Sigmoid colon (tissue), 7 donors: Measurements from ENCODE around the gene VCP. TPM values are rescaled to one million over a fixed set of nuclear protein-coding genes. Genes with fewer than 3 reads are reported as not detected.

Source experiments
- DNase-seq: peaks from one replicate; pipeline ENCODE4 v3.0.0-alpha.2; 2019
- H3K27ac ChIP-seq, 4 donors: fragments of 200-600 bp; sonication (generic); one replicate each; pipeline ENCODE4 v1.5.1; 2016 to 2019; ENCODE audit warnings: mild to moderate bottlenecking in 1 of 4
- H3K27me3 ChIP-seq, 3 donors: fragments of 200-600 bp; sonication (generic); one replicate each; pipeline ENCODE4 v1.5.1; 2019; ENCODE audit warnings: mild to moderate bottlenecking in 1 of 3
- H3K36me3 ChIP-seq, 4 donors: fragments of 200-600 bp; sonication (generic); one replicate each; pipeline ENCODE4 v1.5.1; 2016 to 2019
- H3K4me1 ChIP-seq, 4 donors: fragments of 200-600 bp; sonication (generic); one replicate each; pipeline ENCODE4 v1.5.1; 2017 to 2019
- H3K4me3 ChIP-seq, 4 donors: fragments of 200-600 bp; sonication (generic); one replicate each; pipeline ENCODE4 v1.5.1; 2017 to 2019; ENCODE audit warnings: mild to moderate bottlenecking in 2 of 4, moderate library complexity in 1 of 4
- H3K9me3 ChIP-seq, 4 donors: fragments of 200-600 bp in 3 of 4; sonication (generic) in 3 of 4; one replicate each; pipeline versions ENCODE4 v1.5.1 to v1.6.1; 2013 to 2019
- EP300 ChIP-seq, 4 donors: sonication (generic); formaldehyde crosslinking; IDR thresholded peaks; one replicate each; pipeline ENCODE4 v1.6.1; 2017; ENCODE audit warnings: antibody characterized with exemption in 4 of 4
- POLR2A ChIP-seq, 2 donors: fragments of 450-650 bp; IDR thresholded peaks; one replicate each; pipeline ENCODE4 v1.6.1; 2016; ENCODE audit warnings: antibody characterized with exemption in 2 of 2, mild to moderate bottlenecking in 2 of 2, moderate library complexity in 2 of 2
- POLR2AphosphoS5 ChIP-seq, 4 donors: sonication (generic); formaldehyde crosslinking; IDR thresholded peaks; one replicate each; pipeline ENCODE4 v1.6.1; 2017; ENCODE audit warnings: antibody characterized with exemption in 4 of 4
- WGBS, 2 donors: extraction: QIAGEN DNeasy Blood & Tissue Kit; methylation state at CpG; one replicate each; pipeline ENCODE4 v1.1.7; 2013; 5-methylcytosine and 5-hydroxymethylcytosine counted together
- intact Hi-C: fragments of 100-400 bp; cut with DNase I; formaldehyde crosslinking; loops from one replicate; pipeline ENCODE4 v1.15.1; 2023
- polyA plus RNA-seq, 3 donors: library from polyadenylated mRNA; stranded (reverse); fragments of 200-250 nt; gene quantifications; one replicate each; pipeline ENCODE4 v1.2.3, GENCODE V29; 2013
- total RNA-seq, 4 donors: library from RNA; depleted of rRNA; stranded (reverse); fragments of >200 nt; gene quantifications; one replicate each; pipeline ENCODE4 v1.1.0, GENCODE V29; 2016
- TF ChIP-seq, protein P1 (sequence below), 4 experiments: fragments of 450-650 bp in 3 of 4; fragments of 200-600 bp in 1 of 4; IDR thresholded peaks; one replicate each; pipeline ENCODE4 v1.5.1; 2016 to 2019; ENCODE audit warnings: antibody characterized with exemption in 4 of 4, mild to moderate bottlenecking in 3 of 4, moderate library complexity in 2 of 4
- donor health status: healthy with polysubstance abuse.
- donor health status: Bipolar disorder and iron deficiency.
- donor health status: healthy.

Gene VCP
- total and polyA plus RNA-seq, 7 donors, result 50.5 to 129 (median 108) TPM

GRCh38 chr9:35056571-35057270, 15.7 kb downstream of the VCP start:
- intact Hi-C loops, result no loop called here
- DNase-seq, result no peak
- H3K36me3 ChIP-seq, result peaks cover 51 to 92% (median 62%) of the 10 kb centered on the region in 4 donors

GRCh38 chr9:35054871-35055644, 17.4 kb downstream of the VCP start:
- H3K27ac ChIP-seq, result no peak overlapping the region
- no peaks in the 10 kb centered on the region for H3K9me3 ChIP-seq
- H3K4me3 ChIP-seq, result no peak overlapping the region
- intact Hi-C loops, result no loop called here
- H3K27me3 ChIP-seq, result no peaks in the 10 kb centered on the region
- peaks cover 34 to 92% (median 46%) of the 10 kb centered on the region in 4 donors for H3K36me3 ChIP-seq
- peaks cover 0 to 8% (median 2%) of the 10 kb centered on the region in 4 donors for H3K4me1 ChIP-seq
- no peak for TF ChIP-seq EP300 (IDR thresholded peaks at IDR 0.05)
- TF ChIP-seq POLR2AphosphoS5 (IDR thresholded peaks at IDR 0.05), result no peak
- TF ChIP-seq, protein P1, sequence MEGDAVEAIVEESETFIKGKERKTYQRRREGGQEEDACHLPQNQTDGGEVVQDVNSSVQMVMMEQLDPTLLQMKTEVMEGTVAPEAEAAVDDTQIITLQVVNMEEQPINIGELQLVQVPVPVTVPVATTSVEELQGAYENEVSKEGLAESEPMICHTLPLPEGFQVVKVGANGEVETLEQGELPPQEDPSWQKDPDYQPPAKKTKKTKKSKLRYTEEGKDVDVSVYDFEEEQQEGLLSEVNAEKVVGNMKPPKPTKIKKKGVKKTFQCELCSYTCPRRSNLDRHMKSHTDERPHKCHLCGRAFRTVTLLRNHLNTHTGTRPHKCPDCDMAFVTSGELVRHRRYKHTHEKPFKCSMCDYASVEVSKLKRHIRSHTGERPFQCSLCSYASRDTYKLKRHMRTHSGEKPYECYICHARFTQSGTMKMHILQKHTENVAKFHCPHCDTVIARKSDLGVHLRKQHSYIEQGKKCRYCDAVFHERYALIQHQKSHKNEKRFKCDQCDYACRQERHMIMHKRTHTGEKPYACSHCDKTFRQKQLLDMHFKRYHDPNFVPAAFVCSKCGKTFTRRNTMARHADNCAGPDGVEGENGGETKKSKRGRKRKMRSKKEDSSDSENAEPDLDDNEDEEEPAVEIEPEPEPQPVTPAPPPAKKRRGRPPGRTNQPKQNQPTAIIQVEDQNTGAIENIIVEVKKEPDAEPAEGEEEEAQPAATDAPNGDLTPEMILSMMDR (IDR thresholded peaks at IDR 0.05), result no peak
- TF ChIP-seq POLR2A (IDR thresholded peaks at IDR 0.05), result no peak
- no peak for DNase-seq
- 95% methylated on average over 14 of the region's 14 CpGs for WGBS, 2 donors

More at GRCh38 chr9:35056571-35057270, 15.7 kb downstream of the VCP start:
- 89 to 93% methylated on average over 9 of the region's 9 CpGs for WGBS, 2 donors
- TF ChIP-seq POLR2A (IDR thresholded peaks at IDR 0.05) (no peak), EP300 (IDR thresholded peaks at IDR 0.05) (no peak), POLR2AphosphoS5 (IDR thresholded peaks at IDR 0.05) (no peak)
- TF ChIP-seq, protein P1 (IDR thresholded peaks at IDR 0.05), result no peak
- Histone ChIP-seq H3K27ac (no peak overlapping the region), H3K9me3 (no peaks in the 10 kb centered on the region), H3K27me3 (no peaks in the 10 kb centered on the region), H3K4me1 (no peaks in the 10 kb centered on the region), H3K4me3 (no peak overlapping the region)

DNA sequence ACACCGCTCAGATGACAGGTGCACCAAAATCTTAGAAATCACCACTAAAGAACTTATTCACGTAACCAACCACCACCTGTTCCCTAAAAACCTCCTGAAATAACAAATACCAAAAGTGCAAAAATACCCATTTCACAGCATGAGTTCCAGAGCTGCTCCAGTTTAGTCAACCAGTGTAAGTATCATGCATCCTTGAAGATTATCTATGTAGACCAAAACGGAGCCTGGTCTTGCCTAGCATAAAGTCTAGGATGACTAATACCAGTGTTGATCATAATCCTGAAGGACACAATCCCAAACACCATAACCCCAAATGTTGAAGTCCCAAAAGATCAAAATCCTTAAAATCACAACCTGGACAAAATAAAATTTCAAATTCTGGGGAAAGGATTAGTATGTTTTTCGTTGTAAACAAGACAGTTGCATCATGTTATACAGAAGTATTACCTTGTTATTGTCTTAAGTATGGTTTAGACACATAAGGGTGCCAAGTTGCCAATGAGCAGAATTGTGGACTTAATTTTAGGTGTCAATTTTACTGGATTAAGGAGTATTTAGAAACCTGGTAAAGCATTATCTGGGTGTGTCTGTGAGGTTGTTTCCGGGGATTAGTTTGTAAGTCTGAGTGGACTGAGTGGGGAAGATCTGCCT, 18.1 kb downstream of the VCP start:
- Histone ChIP-seq H3K27me3 (no peaks in the 10 kb centered on the region), H3K4me1 (peaks cover 0 to 8% (median 2%) of the 10 kb centered on the region in 4 donors), H3K9me3 (no peaks in the 10 kb centered on the region), H3K36me3 (peaks cover 26 to 91% (median 39%) of the 10 kb centered on the region in 4 donors), H3K4me3 (no peak overlapping the region), H3K27ac (no peak overlapping the region)
- DNase-seq, result no peak
- TF ChIP-seq POLR2AphosphoS5 (IDR thresholded peaks at IDR 0.05), result no peak
- TF ChIP-seq POLR2A (IDR thresholded peaks at IDR 0.05), result no peak
- TF ChIP-seq EP300 (IDR thresholded peaks at IDR 0.05), result no peak
- TF ChIP-seq, protein P1 (IDR thresholded peaks at IDR 0.05), result no peak
- WGBS, 2 donors, result 57 to 89% methylated on average over 5 of the region's 5 CpGs
- intact Hi-C loops, result no loop called here

DNA sequence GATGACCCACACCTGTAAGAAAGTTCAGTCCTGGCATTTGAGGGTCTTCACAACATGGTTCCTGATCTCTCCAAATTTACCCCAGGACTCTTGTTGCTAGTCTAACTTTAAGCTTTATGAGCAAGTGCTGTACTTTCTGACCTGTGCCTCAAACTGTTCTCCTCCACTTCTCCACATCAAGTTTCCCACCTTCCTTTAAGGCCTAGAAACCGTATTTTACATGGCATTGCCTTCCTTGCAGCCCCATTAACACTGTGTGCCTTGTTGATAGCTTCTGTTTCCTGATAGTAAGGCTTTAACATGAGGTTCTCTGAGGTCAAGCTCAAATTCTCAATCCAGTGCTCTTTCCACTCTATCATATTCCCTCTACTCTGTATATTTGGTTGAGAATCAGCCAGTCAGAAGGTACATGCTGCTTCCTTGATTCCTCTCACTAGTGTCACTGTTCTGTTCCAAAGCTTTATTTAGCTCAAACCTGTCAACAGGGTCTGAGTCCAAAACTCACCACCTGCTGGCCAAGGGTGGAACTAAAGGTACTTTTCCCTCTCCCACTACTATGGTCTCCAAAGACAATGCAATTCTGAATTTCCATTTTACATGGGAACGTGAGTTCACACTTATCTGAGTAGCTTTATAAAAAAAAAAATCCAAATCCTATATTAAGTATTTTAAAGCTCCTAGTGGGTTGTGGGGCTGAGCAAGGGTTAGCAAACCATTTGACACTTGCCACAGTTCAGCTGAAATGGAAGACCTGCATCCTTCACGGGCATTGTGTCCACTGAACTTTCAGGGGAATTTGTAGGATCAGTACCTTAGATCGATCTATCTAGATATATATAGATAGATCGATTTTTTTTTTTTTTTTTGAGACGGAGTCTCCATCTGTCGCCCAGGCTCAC, 21.1 kb downstream of the VCP start:
- intact Hi-C loops, result loop anchor here (2.0 kb wide), 1 partner anchor 153 kb away; no protein-coding TSS in a partner anchor
- Histone ChIP-seq H3K27me3 (no peaks in the 10 kb centered on the region), H3K27ac (peak overlapping the region; percentile 45 to 64 (median 58)), H3K9me3 (no peaks in the 10 kb centered on the region), H3K4me1 (peaks cover 0 to 8% (median 2%) of the 10 kb centered on the region in 4 donors), H3K4me3 (no peak overlapping the region), H3K36me3 (peaks cover under 1 to 79% (median 17%) of the 10 kb centered on the region in 4 donors)
- 87 to 88% methylated on average over 7 of the region's 7 CpGs for WGBS, 2 donors
- no peak for DNase-seq
- no peak for TF ChIP-seq EP300 (IDR thresholded peaks at IDR 0.05)
- TF ChIP-seq POLR2A (IDR thresholded peaks at IDR 0.05), result no peak
- TF ChIP-seq, protein P1 (IDR thresholded peaks at IDR 0.05), result peak; percentile 35 to 63 (median 55)
- TF ChIP-seq POLR2AphosphoS5 (IDR thresholded peaks at IDR 0.05), result peak in 3 of 4 donors; percentile 22 to 50 (median 44)
